GM04503 (cell line): ENCODE data around the gene ZNF544.
"Not testable (repeated sequence)": the region's sequence is repeated elsewhere in the genome, so short reads cannot be mapped to it uniquely, and the experiment has no call there.

Source experiments
- DNase-seq: peaks from one replicate; pipeline ENCODE4 v3.0.0-alpha.2; 2012; ENCODE audit warnings: low read depth

Gene ZNF544

GRCh38 chr19:58258259-58258658, 29.5 kb downstream of the ZNF544 start:
- DNase-seq: not testable (repeated sequence)

- no peak for DNase-seq
Measured at GRCh38 chr19:58261600-58261967, 32.9 kb downstream of the ZNF544 start.

GRCh38 chr19:58261968-58262921, 33.5 kb downstream of the ZNF544 start:
- DNase-seq: no peak

DNA sequence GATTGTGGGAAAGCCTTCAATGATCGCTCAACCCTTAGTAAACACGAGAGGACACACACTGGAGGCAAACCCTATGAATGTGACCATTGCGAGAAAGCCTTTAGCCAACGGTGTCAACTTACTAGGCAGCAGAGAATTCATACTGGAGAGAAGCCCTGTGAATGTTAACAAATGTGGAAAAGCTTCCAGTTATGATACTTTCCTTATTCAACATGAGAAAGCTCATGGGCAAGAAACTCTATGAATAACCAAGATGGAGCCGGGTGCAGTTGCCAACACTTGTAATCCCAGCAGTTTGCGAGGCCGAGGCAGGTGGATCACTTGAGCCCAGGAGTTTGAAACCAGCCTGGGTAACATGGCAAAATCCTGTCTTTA, 34.2 kb downstream of the ZNF544 start:
- DNase-seq: no peak

GRCh38 chr19:58265100-58265499, 36.4 kb downstream of the ZNF544 start:
- no peak for DNase-seq

DNA sequence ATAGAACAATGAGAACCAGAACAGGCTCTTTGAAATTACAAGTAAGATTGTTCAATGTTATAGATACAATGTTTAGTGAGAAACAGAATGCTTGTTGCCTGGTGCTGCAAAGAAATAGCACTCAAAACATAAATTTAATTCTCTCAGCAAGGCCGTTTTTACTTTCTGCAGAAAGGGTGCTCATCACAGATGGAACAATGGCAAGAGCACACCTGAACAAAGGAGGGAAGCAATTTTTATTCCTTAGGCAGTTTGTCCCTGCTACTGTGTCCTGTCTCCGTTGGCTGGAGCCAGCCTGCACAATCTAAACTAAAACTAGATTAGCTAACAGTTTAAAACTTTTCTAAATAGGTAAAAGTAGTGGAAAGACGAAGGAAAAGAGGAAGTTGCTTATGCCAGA, 39.6 kb downstream of the ZNF544 start:
- DNase-seq: no peak

DNA sequence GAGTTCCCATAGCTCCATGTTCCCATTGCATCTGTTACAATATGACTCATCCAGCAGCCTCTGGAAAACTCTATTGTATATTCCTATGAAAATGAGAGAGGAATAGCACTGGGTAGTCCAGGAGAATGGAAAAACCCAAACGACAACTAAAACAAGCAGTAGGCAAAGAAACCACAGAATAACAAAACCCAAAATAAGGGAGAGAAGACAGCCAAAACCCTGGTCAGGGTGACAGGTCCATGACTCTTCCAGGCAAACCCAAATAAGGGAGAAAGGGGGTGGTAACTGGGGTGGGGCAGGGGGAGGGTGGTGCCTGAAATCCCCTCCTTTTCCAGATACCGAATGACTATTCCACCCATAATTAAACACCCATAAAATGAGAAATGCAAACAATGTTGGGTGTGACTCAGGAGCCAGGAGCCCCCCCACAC, 46.1 kb downstream of the ZNF544 start:
- DNase-seq: no peak

DNA sequence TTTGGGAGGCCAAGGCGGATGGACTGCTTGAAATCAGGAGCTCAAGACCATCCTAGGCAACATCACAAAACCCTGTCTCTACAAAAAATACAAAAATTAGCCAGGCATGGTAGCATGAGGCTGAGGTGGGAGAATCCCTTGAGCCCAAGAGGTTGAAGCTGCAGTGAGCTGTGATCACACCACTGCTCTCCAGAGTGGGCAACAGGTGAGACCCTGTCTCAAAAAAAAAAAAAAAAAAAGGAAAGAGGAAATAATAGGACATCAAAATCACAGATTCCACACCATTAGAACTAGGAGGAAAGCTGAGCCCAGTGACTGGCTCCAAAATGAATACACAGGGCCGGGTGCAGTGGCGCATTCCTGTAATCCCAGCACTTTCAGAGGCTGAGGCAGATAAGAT, 46.9 kb downstream of the ZNF544 start:
- DNase-seq: no peak

DNA sequence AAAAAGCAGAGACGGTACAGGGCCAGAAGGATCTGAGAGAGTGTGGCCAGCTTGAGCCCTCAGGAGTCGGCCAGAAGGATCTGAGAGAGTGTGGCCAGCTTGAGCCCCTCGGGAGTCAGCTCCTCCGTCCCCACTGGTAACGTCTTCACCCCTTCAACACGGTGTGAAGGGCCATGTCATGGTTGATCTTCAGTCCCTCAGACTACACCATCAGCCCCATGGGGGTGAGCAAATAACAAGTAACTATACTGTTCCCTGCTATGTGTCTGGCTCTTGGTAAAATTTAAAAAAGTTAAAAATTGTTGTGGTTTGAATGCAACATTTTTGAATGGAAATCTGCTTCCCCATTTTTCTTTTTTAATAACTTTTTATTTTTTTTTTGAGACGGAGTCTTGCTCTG, 48.5 kb downstream of the ZNF544 start:
- no peak for DNase-seq

DNA sequence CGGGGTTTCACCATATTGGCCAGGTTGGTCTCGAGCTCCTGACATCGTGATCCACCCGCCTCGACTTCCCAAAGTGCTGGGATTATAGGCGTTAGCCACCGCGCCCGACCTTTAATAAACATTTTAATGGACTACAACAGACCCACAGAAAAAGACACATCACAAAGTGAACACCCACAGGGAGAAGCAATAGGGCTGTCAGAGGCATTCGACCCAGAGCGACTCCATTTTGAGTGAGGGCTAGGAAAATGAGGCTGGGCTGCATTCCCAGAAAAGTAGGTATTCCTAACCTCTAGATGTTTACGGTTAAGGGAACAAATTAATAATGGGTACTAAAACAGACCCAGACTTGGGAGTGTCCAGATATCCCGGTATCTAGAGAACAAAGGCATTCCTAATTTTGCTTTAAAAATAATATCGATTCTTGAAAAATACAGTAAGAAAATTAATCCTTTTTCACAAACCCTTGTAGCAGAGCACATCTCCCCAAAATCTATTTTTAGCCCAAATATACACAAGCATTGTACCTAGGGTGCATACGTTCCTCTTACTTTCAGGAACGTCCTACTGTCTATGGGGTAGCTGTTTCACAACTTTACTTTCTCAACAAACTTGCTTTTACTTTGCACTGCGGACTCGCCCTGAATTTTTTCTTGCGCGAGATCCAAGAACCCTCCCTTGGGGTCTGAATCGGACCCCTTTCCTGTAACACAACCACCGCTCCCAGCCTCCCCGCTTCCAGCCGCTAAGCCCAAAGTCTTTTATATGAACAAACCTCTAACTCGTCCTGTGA, 49.2 kb downstream of the ZNF544 start:
- no peak for DNase-seq

- DNase-seq: peak; percentile 91
Measured at GRCh38 chr19:58278541-58279041, 49.9 kb downstream of the ZNF544 start, which contains the start of gene ZNF8. TSS of gene ZNF8 (plus strand) at chr19:58278955. CDS start at chr19:58279082, 127 bp downstream.

- no peak for DNase-seq
Measured at GRCh38 chr19:58279042-58279924, 50.6 kb downstream of the ZNF544 start.

DNA sequence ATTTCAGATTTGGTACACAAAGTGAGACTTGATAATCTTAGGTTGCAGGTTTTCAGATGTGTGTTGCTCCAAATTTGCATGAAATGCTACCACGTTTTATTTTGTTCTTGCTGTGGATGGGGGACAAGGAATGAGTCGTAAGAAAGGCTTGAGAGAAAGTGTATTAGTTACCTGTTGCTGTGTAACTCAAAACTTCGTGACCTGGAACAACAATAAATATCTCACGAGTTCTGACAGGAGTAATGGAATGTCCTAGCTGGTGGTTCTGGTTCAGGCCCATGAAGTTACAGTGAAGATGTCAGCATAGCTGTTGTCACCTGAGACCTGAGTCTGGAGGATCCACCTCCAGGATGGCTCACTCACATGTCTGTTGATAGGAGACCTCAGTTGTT, 51.2 kb downstream of the ZNF544 start:
- no peak for DNase-seq

DNA sequence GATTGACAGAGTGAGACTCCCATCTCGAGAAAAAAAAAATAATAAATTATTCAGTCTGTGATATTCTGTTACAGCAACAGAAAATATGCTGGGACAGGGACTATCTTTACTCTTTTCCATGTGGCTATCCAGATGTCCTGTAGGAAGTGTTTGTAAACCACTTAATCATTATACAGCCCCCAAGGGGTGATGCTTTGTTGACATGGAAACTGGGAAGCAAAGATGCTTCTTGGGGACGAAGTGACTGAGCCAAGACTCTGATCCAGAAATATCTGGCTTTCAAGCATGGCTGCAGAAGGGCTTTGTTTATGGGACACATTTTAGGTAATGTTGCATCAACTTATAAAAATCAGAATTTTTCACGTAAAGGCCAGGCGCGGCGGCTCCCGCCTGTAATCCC, 55.5 kb downstream of the ZNF544 start:
- no peak for DNase-seq

DNA sequence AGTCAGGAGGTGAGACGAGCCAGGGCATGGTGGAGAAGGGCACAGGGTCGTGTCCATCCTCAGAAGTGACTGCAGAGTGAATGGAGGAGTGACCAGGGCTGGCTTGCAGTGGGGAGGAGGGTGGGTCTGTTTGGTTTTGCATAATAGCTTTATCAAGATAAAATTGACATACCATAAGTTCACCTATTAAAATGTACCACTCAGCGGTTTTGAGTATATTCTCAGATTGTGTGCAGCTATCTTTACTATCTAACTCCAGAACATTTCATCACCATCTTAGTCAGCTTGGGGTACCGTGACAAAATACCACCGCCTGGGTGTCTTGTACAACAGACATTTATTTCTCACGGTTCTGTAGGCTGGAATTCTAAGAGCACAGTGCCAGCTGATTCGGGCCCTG, 63.2 kb downstream of the ZNF544 start:
- DNase-seq: no peak

- no peak for DNase-seq
Measured at GRCh38 chr19:58294743-58295374, 66.1 kb downstream of the ZNF544 start.

GRCh38 chr19:58296104-58296503, 67.4 kb downstream of the ZNF544 start:
- no peak for DNase-seq

GRCh38 chr19:58300620-58301019, 71.9 kb downstream of the ZNF544 start:
- no peak for DNase-seq

GRCh38 chr19:58304255-58304654, 75.5 kb downstream of the ZNF544 start:
- DNase-seq: no peak

DNA sequence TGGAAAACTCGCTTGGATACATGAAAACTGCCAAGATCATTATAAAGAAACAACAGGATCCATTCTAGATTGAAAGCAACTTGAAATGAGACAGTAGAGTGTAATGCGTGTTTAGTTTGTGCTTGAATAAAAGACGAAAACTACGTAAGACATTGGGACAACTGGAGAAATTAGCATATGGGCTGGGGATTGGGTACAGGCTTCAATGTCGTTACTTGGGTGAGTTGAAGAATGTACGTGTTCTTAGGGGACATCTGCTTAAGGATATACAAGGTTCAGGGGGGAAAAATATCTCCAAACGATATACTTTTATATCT, 76.0 kb downstream of the ZNF544 start:
- no peak for DNase-seq
